ENCODE results near the gene GLRB.
A peak's percentile ranks its signal among the peaks of the same experiment; 100 is the strongest.
"Not testable (repeated sequence)": the region's sequence is repeated elsewhere in the genome, so short reads cannot be mapped to it uniquely, and the experiment has no call there.

The GLRB gene

GRCh38 chr4:157048248-157048647 lies 27.7 kb upstream of the GLRB start:
- no peaks in the 10 kb centered on the region for H3K27me3 ChIP-seq (ENCODE audit: insufficient read depth, low read length, poor library complexity)
- no peak overlapping the region for H4K5ac ChIP-seq (ENCODE audit: low read length)
- H2AK5ac ChIP-seq (ENCODE audit: low read length) = no peak overlapping the region
- H2BK15ac ChIP-seq (replicated peaks; ENCODE audit: low read depth) = no peak overlapping the region
- no peaks in the 10 kb centered on the region for H3K79me1 ChIP-seq (ENCODE audit: low read length)
- H3K79me2 ChIP-seq (ENCODE audit: control insufficient read depth, insufficient read depth, low read length) = no peaks in the 10 kb centered on the region
- no peak overlapping the region for H3K27ac ChIP-seq (ENCODE audit: low read depth, low read length)
- no peaks in the 10 kb centered on the region for H3K4me1 ChIP-seq (ENCODE audit: control insufficient read depth, low read depth, low read length)
- H2BK5ac ChIP-seq (ENCODE audit: low read length) = no peak overlapping the region
- no peak overlapping the region for H2BK120ac ChIP-seq (ENCODE audit: low read depth, low read length)
- H3K4me3 ChIP-seq (ENCODE audit: low read length) = no peak overlapping the region
- H3K9ac ChIP-seq (ENCODE audit: low read length) = no peak overlapping the region
- H3K23ac ChIP-seq (ENCODE audit: low read length) = no peak overlapping the region
- no peak for DNase-seq
- H3K56ac ChIP-seq (ENCODE audit: low read length) = no peak overlapping the region
- H3K36me3 ChIP-seq (ENCODE audit: control insufficient read depth, insufficient read depth, low read length) = no peaks in the 10 kb centered on the region
- H4K8ac ChIP-seq (ENCODE audit: low read depth, low read length) = no peak overlapping the region
- H3K4ac ChIP-seq (ENCODE audit: low read depth, low read length) = no peak overlapping the region
- H3K18ac ChIP-seq (ENCODE audit: low read length) = no peak overlapping the region
- no peak overlapping the region for H3K4me2 ChIP-seq (ENCODE audit: low read length)
- no CpG with 5 or more reads among the region's 2 CpGs for WGBS (ENCODE audit: extremely low coverage, insufficient coverage, low lambda C conversion rate)

GRCh38 chr4:157050561-157050960 lies 25.4 kb upstream of the GLRB start:
- Histone ChIP-seq H3K4me2 (ENCODE audit: low read length) (no peak overlapping the region), H4K8ac (ENCODE audit: low read depth, low read length) (no peak overlapping the region), H3K18ac (ENCODE audit: low read length) (no peak overlapping the region), H3K4ac (ENCODE audit: low read depth, low read length) (no peak overlapping the region), H3K4me1 (ENCODE audit: control insufficient read depth, low read depth, low read length) (no peaks in the 10 kb centered on the region), H3K9ac (ENCODE audit: low read length) (no peak overlapping the region), H3K27me3 (ENCODE audit: insufficient read depth, low read length, poor library complexity) (no peaks in the 10 kb centered on the region), H3K56ac (ENCODE audit: low read length) (no peak overlapping the region), H2BK15ac (replicated peaks; ENCODE audit: low read depth) (no peak overlapping the region), H2BK120ac (ENCODE audit: low read depth, low read length) (no peak overlapping the region), H3K23ac (ENCODE audit: low read length) (no peak overlapping the region), H3K36me3 (ENCODE audit: control insufficient read depth, insufficient read depth, low read length) (no peaks in the 10 kb centered on the region), H4K5ac (ENCODE audit: low read length) (no peak overlapping the region), H3K27ac (ENCODE audit: low read depth, low read length) (no peak overlapping the region), H3K79me2 (ENCODE audit: control insufficient read depth, insufficient read depth, low read length) (no peaks in the 10 kb centered on the region), H3K4me3 (ENCODE audit: low read length) (no peak overlapping the region), H3K79me1 (ENCODE audit: low read length) (no peaks in the 10 kb centered on the region), H2BK5ac (ENCODE audit: low read length) (no peak overlapping the region), H2AK5ac (ENCODE audit: low read length) (no peak overlapping the region)
- peak; percentile 74 for DNase-seq
- no CpG with 5 or more reads among the region's 4 CpGs for WGBS (ENCODE audit: extremely low coverage, insufficient coverage, low lambda C conversion rate)

- Histone ChIP-seq H3K4me3 (ENCODE audit: low read length) (no peak overlapping the region), H3K9ac (ENCODE audit: low read length) (no peak overlapping the region), H2BK5ac (ENCODE audit: low read length) (no peak overlapping the region), H2BK15ac (replicated peaks; ENCODE audit: low read depth) (no peak overlapping the region), H3K4me1 (ENCODE audit: control insufficient read depth, low read depth, low read length) (no peaks in the 10 kb centered on the region), H3K79me2 (ENCODE audit: control insufficient read depth, insufficient read depth, low read length) (no peaks in the 10 kb centered on the region), H4K8ac (ENCODE audit: low read depth, low read length) (no peak overlapping the region), H3K27me3 (ENCODE audit: insufficient read depth, low read length, poor library complexity) (no peaks in the 10 kb centered on the region), H3K18ac (ENCODE audit: low read length) (no peak overlapping the region), H3K36me3 (ENCODE audit: control insufficient read depth, insufficient read depth, low read length) (no peaks in the 10 kb centered on the region), H3K4me2 (ENCODE audit: low read length) (no peak overlapping the region), H2AK5ac (ENCODE audit: low read length) (no peak overlapping the region), H3K79me1 (ENCODE audit: low read length) (no peaks in the 10 kb centered on the region), H3K4ac (ENCODE audit: low read depth, low read length) (no peak overlapping the region), H3K27ac (ENCODE audit: low read depth, low read length) (no peak overlapping the region), H3K23ac (ENCODE audit: low read length) (no peak overlapping the region), H2BK120ac (ENCODE audit: low read depth, low read length) (no peak overlapping the region), H3K56ac (ENCODE audit: low read length) (no peak overlapping the region), H4K5ac (ENCODE audit: low read length) (no peak overlapping the region)
- WGBS (ENCODE audit: extremely low coverage, insufficient coverage, low lambda C conversion rate) = no CpG with 5 or more reads among the region's 11 CpGs
- no peak for DNase-seq
Measured at GRCh38 chr4:157052429-157053040, 23.4 kb upstream of the GLRB start.

GRCh38 chr4:157057218-157057617 lies 18.7 kb upstream of the GLRB start:
- Histone ChIP-seq H3K27ac (ENCODE audit: low read depth, low read length) (no peak overlapping the region), H2BK15ac (replicated peaks; ENCODE audit: low read depth) (no peak overlapping the region), H3K18ac (ENCODE audit: low read length) (no peak overlapping the region), H3K79me2 (ENCODE audit: control insufficient read depth, insufficient read depth, low read length) (no peaks in the 10 kb centered on the region), H3K36me3 (ENCODE audit: control insufficient read depth, insufficient read depth, low read length) (no peaks in the 10 kb centered on the region), H3K4ac (ENCODE audit: low read depth, low read length) (no peak overlapping the region), H3K4me3 (ENCODE audit: low read length) (no peak overlapping the region), H3K23ac (ENCODE audit: low read length) (no peak overlapping the region), H3K56ac (ENCODE audit: low read length) (no peak overlapping the region), H3K9ac (ENCODE audit: low read length) (no peak overlapping the region), H4K8ac (ENCODE audit: low read depth, low read length) (no peak overlapping the region), H2BK5ac (ENCODE audit: low read length) (no peak overlapping the region), H4K5ac (ENCODE audit: low read length) (no peak overlapping the region), H2AK5ac (ENCODE audit: low read length) (no peak overlapping the region), H3K4me1 (ENCODE audit: control insufficient read depth, low read depth, low read length) (no peaks in the 10 kb centered on the region), H3K27me3 (ENCODE audit: insufficient read depth, low read length, poor library complexity) (no peaks in the 10 kb centered on the region), H2BK120ac (ENCODE audit: low read depth, low read length) (no peak overlapping the region), H3K4me2 (ENCODE audit: low read length) (no peak overlapping the region), H3K79me1 (ENCODE audit: low read length) (no peaks in the 10 kb centered on the region)
- WGBS (ENCODE audit: extremely low coverage, insufficient coverage, low lambda C conversion rate) = no CpG with 5 or more reads among the region's 1 CpG
- DNase-seq = peak; percentile 29

GRCh38 chr4:157058899-157059298 lies 17.1 kb upstream of the GLRB start:
- not testable (repeated sequence) for H3K4me2 ChIP-seq (ENCODE audit: low read length); H3K56ac ChIP-seq (ENCODE audit: low read length); H3K9ac ChIP-seq (ENCODE audit: low read length); H4K8ac ChIP-seq (ENCODE audit: low read depth, low read length); H2BK5ac ChIP-seq (ENCODE audit: low read length); H3K4me1 ChIP-seq (ENCODE audit: control insufficient read depth, low read depth, low read length); H2BK120ac ChIP-seq (ENCODE audit: low read depth, low read length); H4K5ac ChIP-seq (ENCODE audit: low read length); H3K79me2 ChIP-seq (ENCODE audit: control insufficient read depth, insufficient read depth, low read length); H2AK5ac ChIP-seq (ENCODE audit: low read length); H3K23ac ChIP-seq (ENCODE audit: low read length); H3K27ac ChIP-seq (ENCODE audit: low read depth, low read length); H3K36me3 ChIP-seq (ENCODE audit: control insufficient read depth, insufficient read depth, low read length); H3K79me1 ChIP-seq (ENCODE audit: low read length); H3K4ac ChIP-seq (ENCODE audit: low read depth, low read length); H3K4me3 ChIP-seq (ENCODE audit: low read length); H3K27me3 ChIP-seq (ENCODE audit: insufficient read depth, low read length, poor library complexity); H3K18ac ChIP-seq (ENCODE audit: low read length); DNase-seq; H2BK15ac ChIP-seq (replicated peaks; ENCODE audit: low read depth)
- WGBS (ENCODE audit: extremely low coverage, insufficient coverage, low lambda C conversion rate) = no CpG with 5 or more reads among the region's 5 CpGs

GRCh38 chr4:157072002-157072401 lies 3.9 kb upstream of the GLRB start:
- H4K8ac ChIP-seq (ENCODE audit: low read depth, low read length) = no peak overlapping the region
- H4K5ac ChIP-seq (ENCODE audit: low read length) = no peak overlapping the region
- H2BK120ac ChIP-seq (ENCODE audit: low read depth, low read length) = no peak overlapping the region
- H3K4ac ChIP-seq (ENCODE audit: low read depth, low read length) = no peak overlapping the region
- H2BK15ac ChIP-seq (replicated peaks; ENCODE audit: low read depth) = no peak overlapping the region
- no peak overlapping the region for H2BK5ac ChIP-seq (ENCODE audit: low read length)
- no peaks in the 10 kb centered on the region for H3K4me1 ChIP-seq (ENCODE audit: control insufficient read depth, low read depth, low read length)
- H3K4me2 ChIP-seq (ENCODE audit: low read length) = no peak overlapping the region
- H3K79me2 ChIP-seq (ENCODE audit: control insufficient read depth, insufficient read depth, low read length) = no peaks in the 10 kb centered on the region
- H3K27me3 ChIP-seq (ENCODE audit: insufficient read depth, low read length, poor library complexity) = peaks cover 5% of the 10 kb centered on the region
- no peak overlapping the region for H2AK5ac ChIP-seq (ENCODE audit: low read length)
- H3K9ac ChIP-seq (ENCODE audit: low read length) = no peak overlapping the region
- H3K27ac ChIP-seq (ENCODE audit: low read depth, low read length) = no peak overlapping the region
- DNase-seq = no peak
- H3K18ac ChIP-seq (ENCODE audit: low read length) = no peak overlapping the region
- no peak overlapping the region for H3K4me3 ChIP-seq (ENCODE audit: low read length)
- no peaks in the 10 kb centered on the region for H3K79me1 ChIP-seq (ENCODE audit: low read length)
- no peak overlapping the region for H3K23ac ChIP-seq (ENCODE audit: low read length)
- no peaks in the 10 kb centered on the region for H3K36me3 ChIP-seq (ENCODE audit: control insufficient read depth, insufficient read depth, low read length)
- H3K56ac ChIP-seq (ENCODE audit: low read length) = no peak overlapping the region
